Sigmoid colon (tissue), 7 donors: ENCODE results near the gene CABYR. TPM values are rescaled to one million over a fixed set of nuclear protein-coding genes. Genes with fewer than 3 reads are reported as not detected.

ENCODE experiments used
- DNase-seq: peaks from one replicate; pipeline ENCODE4 v3.0.0-alpha.2; 2019
- H3K27ac ChIP-seq, 4 donors: fragments of 200-600 bp; sonication (generic); one replicate each; pipeline ENCODE4 v1.5.1; 2016 to 2019; ENCODE audit warnings: mild to moderate bottlenecking in 1 of 4
- H3K27me3 ChIP-seq, 3 donors: fragments of 200-600 bp; sonication (generic); one replicate each; pipeline ENCODE4 v1.5.1; 2019; ENCODE audit warnings: mild to moderate bottlenecking in 1 of 3
- H3K36me3 ChIP-seq, 4 donors: fragments of 200-600 bp; sonication (generic); one replicate each; pipeline ENCODE4 v1.5.1; 2016 to 2019
- H3K4me1 ChIP-seq, 4 donors: fragments of 200-600 bp; sonication (generic); one replicate each; pipeline ENCODE4 v1.5.1; 2017 to 2019
- H3K4me3 ChIP-seq, 4 donors: fragments of 200-600 bp; sonication (generic); one replicate each; pipeline ENCODE4 v1.5.1; 2017 to 2019; ENCODE audit warnings: mild to moderate bottlenecking in 2 of 4, moderate library complexity in 1 of 4
- H3K9me3 ChIP-seq, 4 donors: fragments of 200-600 bp in 3 of 4; sonication (generic) in 3 of 4; one replicate each; pipeline versions ENCODE4 v1.5.1 to v1.6.1; 2013 to 2019
- CTCF ChIP-seq, 4 experiments: fragments of 450-650 bp in 3 of 4; fragments of 200-600 bp in 1 of 4; IDR thresholded peaks; one replicate each; pipeline ENCODE4 v1.5.1; 2016 to 2019; ENCODE audit warnings: antibody characterized with exemption in 4 of 4, mild to moderate bottlenecking in 3 of 4, moderate library complexity in 2 of 4
- EP300 ChIP-seq, 4 donors: sonication (generic); formaldehyde crosslinking; IDR thresholded peaks; one replicate each; pipeline ENCODE4 v1.6.1; 2017; ENCODE audit warnings: antibody characterized with exemption in 4 of 4
- POLR2A ChIP-seq, 2 donors: fragments of 450-650 bp; IDR thresholded peaks; one replicate each; pipeline ENCODE4 v1.6.1; 2016; ENCODE audit warnings: antibody characterized with exemption in 2 of 2, mild to moderate bottlenecking in 2 of 2, moderate library complexity in 2 of 2
- POLR2AphosphoS5 ChIP-seq, 4 donors: sonication (generic); formaldehyde crosslinking; IDR thresholded peaks; one replicate each; pipeline ENCODE4 v1.6.1; 2017; ENCODE audit warnings: antibody characterized with exemption in 4 of 4
- WGBS, 2 donors: extraction: QIAGEN DNeasy Blood & Tissue Kit; methylation state at CpG; one replicate each; pipeline ENCODE4 v1.1.7; 2013; 5-methylcytosine and 5-hydroxymethylcytosine counted together
- intact Hi-C: fragments of 100-400 bp; cut with DNase I; formaldehyde crosslinking; loops from one replicate; pipeline ENCODE4 v1.15.1; 2023
- polyA plus RNA-seq, 3 donors: library from polyadenylated mRNA; stranded (reverse); fragments of 200-250 nt; gene quantifications; one replicate each; pipeline ENCODE4 v1.2.3, GENCODE V29; 2013
- total RNA-seq, 4 donors: library from RNA; depleted of rRNA; stranded (reverse); fragments of >200 nt; gene quantifications; one replicate each; pipeline ENCODE4 v1.1.0, GENCODE V29; 2016
- donor health status: healthy with polysubstance abuse.
- donor health status: Bipolar disorder and iron deficiency.
- donor health status: healthy.

The CABYR gene
- total and polyA plus RNA-seq, 7 donors = 0.83 to 1.3 (median 1.1) TPM; not detected in 2

GRCh38 chr18:24108641-24109040 lies 30.2 kb upstream of the CABYR start:
- Histone ChIP-seq H3K9me3 (no peaks in the 10 kb centered on the region), H3K27me3 (no peaks in the 10 kb centered on the region), H3K4me1 (no peaks in the 10 kb centered on the region), H3K27ac (no peak overlapping the region), H3K36me3 (no peaks in the 10 kb centered on the region), H3K4me3 (no peak overlapping the region)
- TF ChIP-seq EP300 (IDR thresholded peaks at IDR 0.05) (no peak), POLR2A (IDR thresholded peaks at IDR 0.05) (no peak), CTCF (IDR thresholded peaks at IDR 0.05) (no peak)
- intact Hi-C loops = loop anchor here (10.0 kb wide), 1 partner anchor 54 kb away; no protein-coding TSS in a partner anchor
- DNase-seq = no peak
- WGBS, 2 donors = 92 to 98% methylated on average over 1 of the region's 1 CpG

GRCh38 chr18:24111936-24112335 lies 26.9 kb upstream of the CABYR start:
- intact Hi-C loops = no loop called here
- Histone ChIP-seq H3K27me3 (no peaks in the 10 kb centered on the region), H3K27ac (no peak overlapping the region), H3K4me1 (no peaks in the 10 kb centered on the region), H3K4me3 (no peak overlapping the region), H3K36me3 (peaks cover 0 to 5% (median 0%) of the 10 kb centered on the region in 4 donors), H3K9me3 (no peaks in the 10 kb centered on the region)
- 97% methylated on average over 2 of the region's 2 CpGs for WGBS, 2 donors
- DNase-seq = no peak
- TF ChIP-seq POLR2AphosphoS5 (IDR thresholded peaks at IDR 0.05) (no peak), CTCF (IDR thresholded peaks at IDR 0.05) (no peak), POLR2A (IDR thresholded peaks at IDR 0.05) (no peak), EP300 (IDR thresholded peaks at IDR 0.05) (no peak)

GRCh38 chr18:24112464-24112863 lies 26.4 kb upstream of the CABYR start:
- Histone ChIP-seq H3K36me3 (peaks cover 0 to 5% (median 0%) of the 10 kb centered on the region in 4 donors), H3K4me3 (no peak overlapping the region), H3K9me3 (no peaks in the 10 kb centered on the region), H3K27me3 (no peaks in the 10 kb centered on the region), H3K27ac (no peak overlapping the region), H3K4me1 (no peaks in the 10 kb centered on the region)
- WGBS, 2 donors = 95 to 96% methylated on average over 4 of the region's 4 CpGs
- TF ChIP-seq POLR2A (IDR thresholded peaks at IDR 0.05) (no peak), CTCF (IDR thresholded peaks at IDR 0.05) (no peak), EP300 (IDR thresholded peaks at IDR 0.05) (no peak), POLR2AphosphoS5 (IDR thresholded peaks at IDR 0.05) (no peak)
- no peak for DNase-seq
- intact Hi-C loops = no loop called here

GRCh38 chr18:24112874-24113615 lies 25.8 kb upstream of the CABYR start:
- DNase-seq = no peak
- TF ChIP-seq CTCF (IDR thresholded peaks at IDR 0.05) = no peak
- no peak for TF ChIP-seq POLR2AphosphoS5 (IDR thresholded peaks at IDR 0.05)
- no peak overlapping the region for H3K27ac ChIP-seq
- no peaks in the 10 kb centered on the region for H3K27me3 ChIP-seq
- H3K36me3 ChIP-seq = peaks cover 0 to 5% (median 0%) of the 10 kb centered on the region in 4 donors
- 73 to 84% methylated on average over 15 of the region's 15 CpGs for WGBS, 2 donors
- H3K4me3 ChIP-seq = no peak overlapping the region
- intact Hi-C loops = no loop called here
- H3K9me3 ChIP-seq = no peaks in the 10 kb centered on the region
- no peaks in the 10 kb centered on the region for H3K4me1 ChIP-seq
